ENCODE results near the gene SPRED3.
"Not testable (repeated sequence)": the region's sequence is repeated elsewhere in the genome, so short reads cannot be mapped to it uniquely, and the experiment has no call there.

The SPRED3 gene

DNA sequence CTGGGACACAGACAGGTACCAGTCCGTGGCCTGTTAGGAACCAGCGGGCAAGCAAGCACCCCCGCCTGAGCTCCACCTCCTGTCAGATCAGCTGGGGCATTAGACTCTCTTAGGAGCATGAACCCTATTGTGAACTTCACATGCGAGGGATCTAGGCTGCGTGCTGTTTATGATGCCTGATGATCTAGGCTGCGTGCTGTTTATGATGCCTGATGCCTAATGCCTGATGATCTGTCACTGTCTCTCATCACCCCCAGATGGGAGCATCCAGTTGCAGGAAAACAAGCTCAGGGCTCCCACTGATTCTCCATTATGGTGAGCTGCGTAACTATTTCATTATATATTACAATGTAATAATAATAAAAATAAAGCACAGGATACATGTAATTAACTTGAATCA is 33.9 kb downstream of the SPRED3 start:
- no peak for DNase-seq

DNA sequence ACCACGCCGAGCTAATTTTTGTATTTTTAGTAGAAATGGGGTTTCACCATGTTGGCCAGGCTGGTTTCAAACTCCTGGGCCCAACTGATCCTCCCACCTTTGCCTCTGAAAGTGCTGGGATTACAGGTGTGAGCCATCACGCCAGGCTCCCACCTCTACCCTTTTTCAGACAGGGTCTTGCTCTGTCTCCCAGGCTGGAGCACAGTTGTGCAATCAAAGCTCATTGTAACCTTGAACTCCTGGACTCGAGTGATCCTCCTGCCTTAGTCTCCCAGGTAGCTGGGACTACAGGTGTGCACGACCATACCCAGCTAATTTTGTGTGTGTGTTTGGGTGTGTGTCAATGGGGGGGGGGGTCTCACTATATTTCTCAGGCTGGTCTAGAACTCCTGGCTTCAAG is 35.8 kb downstream of the SPRED3 start:
- DNase-seq, result no peak

- no peak for DNase-seq
Observed at GRCh38 chr19:38425222-38425809, 36.8 kb downstream of the SPRED3 start.

- no peak for DNase-seq
Observed at GRCh38 chr19:38425810-38426466, 37.4 kb downstream of the SPRED3 start, which contains the start of gene RASGRP4. RASGRP4 (minus strand) TSS chr19:38426219; CDS start chr19:38426091, 128 bp downstream.

DNA sequence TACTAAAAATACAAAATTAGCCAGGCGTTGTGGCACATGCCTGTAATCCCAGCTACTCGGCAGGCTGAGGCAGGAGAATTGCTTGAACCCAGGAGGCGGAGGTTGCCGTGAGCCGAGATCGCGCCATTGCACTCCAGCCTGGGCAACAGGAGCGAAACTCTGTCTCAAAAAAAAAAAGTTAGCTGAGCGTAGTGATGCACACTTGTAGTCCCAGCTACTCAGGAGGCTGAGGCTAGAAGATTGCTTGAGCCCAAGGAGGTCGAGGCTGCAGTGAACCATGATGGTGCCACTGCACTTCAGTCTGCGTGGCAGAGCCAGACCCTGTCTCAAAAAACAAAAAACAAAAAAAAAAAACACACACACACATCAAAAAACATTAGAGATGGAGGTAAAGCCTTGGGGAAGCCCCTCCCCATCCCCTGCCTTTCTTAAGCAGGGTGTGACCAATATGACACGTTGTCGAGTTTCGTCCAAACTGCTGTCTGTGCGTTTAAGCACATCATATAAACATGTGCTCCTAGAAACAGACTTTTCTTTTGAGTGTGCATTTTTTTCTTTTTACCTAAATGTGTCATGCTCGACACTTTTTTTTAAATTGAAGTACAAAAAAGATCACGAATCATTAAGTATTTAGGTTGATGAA is 38.7 kb downstream of the SPRED3 start:
- DNase-seq, result not testable (repeated sequence)

- DNase-seq, result no peak
Observed at GRCh38 chr19:38429055-38429810, 40.7 kb downstream of the SPRED3 start.

DNA sequence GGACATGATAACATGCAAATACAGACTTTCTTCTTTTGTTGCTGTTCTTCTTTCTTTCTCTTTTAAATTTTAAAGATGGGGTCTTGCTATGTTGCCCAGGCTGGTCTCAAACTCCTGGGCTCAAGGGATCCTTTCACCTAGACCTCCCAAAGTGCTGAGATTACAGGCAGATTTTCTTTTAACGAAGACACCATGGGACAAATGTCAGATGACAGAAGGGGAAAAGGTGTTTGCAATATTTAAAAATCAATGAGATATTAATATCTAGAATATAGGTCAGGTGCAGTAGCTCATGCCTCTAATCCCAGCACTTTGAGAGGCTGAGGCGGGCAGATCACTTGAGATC is 41.3 kb downstream of the SPRED3 start:
- no peak for DNase-seq

DNA sequence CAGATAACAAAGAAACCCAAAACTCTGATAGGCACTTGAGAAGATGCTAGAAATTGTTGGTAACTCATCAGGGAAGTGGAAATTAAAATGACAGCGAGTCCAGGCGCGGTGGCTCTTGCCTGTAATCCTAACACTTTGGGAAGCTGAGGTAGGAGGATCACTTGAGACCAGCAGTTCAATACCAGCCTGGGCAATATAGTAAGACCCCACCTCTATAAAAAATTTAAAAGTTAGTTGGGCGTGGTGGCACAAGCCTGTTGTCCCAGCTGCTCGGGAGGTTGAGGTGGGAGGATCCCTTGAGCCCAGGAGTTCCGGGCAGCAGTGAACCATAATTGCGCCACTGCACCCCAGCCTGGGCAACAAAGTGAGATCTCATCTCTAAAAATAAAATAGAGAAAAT is 42.4 kb downstream of the SPRED3 start:
- DNase-seq, result no peak

- no peak for DNase-seq
Observed at GRCh38 chr19:38433268-38433733, 44.8 kb downstream of the SPRED3 start, which contains the start of gene RYR1. RYR1 (plus strand) TSS chr19:38433691; CDS start chr19:38433830, 139 bp downstream.

GRCh38 chr19:38434549-38435051 is 46.1 kb downstream of the SPRED3 start:
- DNase-seq, result no peak

DNA sequence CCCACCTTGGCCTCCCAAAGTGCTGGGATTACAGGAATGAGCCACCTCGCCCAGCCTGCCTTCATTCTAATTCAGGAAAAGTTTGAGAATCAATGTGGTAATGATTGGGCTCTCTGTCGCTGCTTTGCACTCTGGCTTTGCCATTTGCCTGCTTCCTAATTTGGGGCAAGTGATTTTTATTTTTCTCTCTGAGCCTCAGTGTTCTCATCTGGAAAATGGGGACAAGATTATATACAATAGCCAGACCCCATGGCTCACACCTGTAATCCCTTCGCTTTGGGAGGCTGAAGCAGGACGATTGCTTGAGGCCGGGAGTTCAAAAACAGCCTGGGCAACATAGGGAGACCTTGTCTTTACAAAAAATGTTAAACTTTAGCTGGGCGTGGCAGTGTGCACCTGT is 48.8 kb downstream of the SPRED3 start:
- DNase-seq, result no peak

DNA sequence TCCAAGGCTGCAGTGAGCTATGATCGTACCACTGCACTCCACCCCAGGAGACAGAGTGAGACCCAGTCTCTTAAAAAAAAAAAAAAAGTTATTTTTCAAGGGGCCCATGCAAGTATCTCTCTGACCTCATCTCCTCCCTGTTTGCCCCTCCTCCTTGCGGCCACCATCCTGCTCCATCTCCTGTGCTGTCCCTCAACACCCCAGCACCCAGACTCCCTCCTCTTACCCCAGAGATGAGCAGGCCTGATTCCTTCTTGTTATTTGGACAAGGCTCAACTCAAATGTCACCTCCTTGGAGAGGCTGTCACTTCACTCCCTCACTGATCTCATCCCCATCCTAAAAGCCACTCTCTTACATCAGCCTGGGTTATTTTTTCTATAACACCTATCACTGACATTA is 49.4 kb downstream of the SPRED3 start:
- no peak for DNase-seq

DNA sequence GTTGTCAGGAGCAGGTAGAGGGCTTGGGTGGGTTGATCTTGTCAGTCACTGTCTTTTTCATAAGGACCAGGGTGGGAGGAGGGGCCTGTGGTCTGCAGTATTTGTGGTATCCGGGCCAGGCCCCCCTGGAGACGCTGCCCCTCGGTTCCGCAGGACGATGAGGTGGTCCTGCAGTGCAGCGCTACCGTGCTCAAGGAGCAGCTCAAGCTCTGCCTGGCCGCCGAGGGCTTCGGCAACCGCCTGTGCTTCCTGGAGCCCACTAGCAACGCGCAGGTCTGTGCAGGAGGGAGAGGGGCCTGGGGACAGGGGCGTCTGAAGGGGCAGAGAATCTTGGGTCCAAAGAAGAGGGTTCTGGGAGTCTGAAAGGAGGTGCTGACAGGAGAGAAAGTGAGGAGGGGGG is 52.1 kb downstream of the SPRED3 start:
- DNase-seq, result no peak

- DNase-seq, result no peak
Observed at GRCh38 chr19:38441657-38442348, 53.3 kb downstream of the SPRED3 start.

- no peak for DNase-seq
Observed at GRCh38 chr19:38442736-38443135, 54.2 kb downstream of the SPRED3 start.

GRCh38 chr19:38443458-38443999 is 55.0 kb downstream of the SPRED3 start:
- no peak for DNase-seq

DNA sequence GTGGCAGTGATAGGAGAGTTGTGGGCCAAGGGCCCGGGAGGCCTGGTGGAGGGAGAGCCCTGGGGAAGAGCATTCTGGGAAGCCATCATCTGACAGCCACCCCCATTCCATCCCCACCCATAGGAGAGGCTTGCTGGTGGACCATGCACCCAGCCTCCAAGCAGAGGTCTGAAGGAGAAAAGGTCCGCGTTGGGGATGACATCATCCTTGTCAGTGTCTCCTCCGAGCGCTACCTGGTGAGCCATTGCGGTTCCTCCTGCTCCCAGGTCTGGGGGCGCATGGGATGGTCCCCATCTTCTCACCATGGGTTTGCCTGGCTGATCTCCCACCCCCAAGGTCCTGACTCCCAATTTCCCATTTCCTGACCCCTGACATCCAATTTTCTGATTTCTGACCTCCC is 55.5 kb downstream of the SPRED3 start:
- no peak for DNase-seq

DNA sequence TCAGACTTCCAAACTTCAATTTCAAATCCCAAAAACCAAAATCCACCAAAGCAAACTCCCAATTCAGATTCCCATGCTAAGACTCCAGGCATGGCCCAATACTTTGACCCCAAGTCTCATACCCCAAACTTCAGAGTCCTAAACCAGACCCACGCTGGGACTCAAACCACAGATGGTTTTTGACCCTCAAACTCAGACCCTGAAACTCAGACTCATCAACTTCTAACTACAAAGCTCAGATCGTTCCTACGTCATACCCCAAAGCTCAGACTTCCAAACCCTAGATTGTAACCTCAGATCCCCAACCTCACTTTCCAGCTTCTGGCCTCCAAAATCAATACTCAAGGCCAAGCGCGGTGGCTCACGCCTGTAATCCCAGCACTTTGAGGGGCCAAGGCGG is 56.9 kb downstream of the SPRED3 start:
- no peak for DNase-seq

DNA sequence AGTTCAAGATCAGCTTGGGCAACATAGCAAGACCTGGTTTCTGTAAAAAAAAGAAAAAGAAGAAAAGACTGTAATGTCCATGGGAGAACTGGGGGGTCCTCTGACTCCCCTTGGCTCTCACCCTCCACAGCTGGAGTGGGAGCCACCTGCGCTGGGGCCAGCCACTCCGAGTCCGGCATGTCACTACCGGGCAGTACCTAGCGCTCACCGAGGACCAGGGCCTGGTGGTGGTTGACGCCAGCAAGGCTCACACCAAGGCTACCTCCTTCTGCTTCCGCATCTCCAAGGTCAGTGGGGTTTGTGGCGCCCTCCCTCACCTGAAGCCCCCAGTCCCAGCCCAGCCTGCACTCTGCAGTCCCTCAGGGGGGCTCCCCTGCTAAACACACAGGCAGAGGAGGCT is 59.7 kb downstream of the SPRED3 start:
- DNase-seq, result no peak

All from NCI-H1048 (cell line).